ENCODE results near the gene ZBTB18.

GRCh38 chr1:244006961-244007360 lies 44.1 kb upstream of the ZBTB18 start:
- no peak for TF ChIP-seq POLR2A (IDR thresholded peaks at IDR 0.05; ENCODE audit: low read depth, low read length)
- TF ChIP-seq POLR2AphosphoS5 (IDR thresholded peaks at IDR 0.05; ENCODE audit: low read depth, low read length) = no peak
- no peak for TF ChIP-seq TAF1 (IDR thresholded peaks at IDR 0.05; ENCODE audit: low read depth, low read length)

All from GM12891 (cell line).